PFSK-1 (cell line): Measurements from ENCODE around the gene FBXO42. TPM values are rescaled to one million over a fixed set of nuclear protein-coding genes. Genes with fewer than 3 reads are reported as not detected.

Source experiments
- FOXP2 ChIP-seq: optimal IDR thresholded peaks from 2 replicates; pipeline ENCODE3; 2011; ENCODE audit warnings: borderline replicate concordance, control low read depth, inconsistent platforms; ENCODE audit not compliant: insufficient read depth; ENCODE audit errors: extremely low read length, extremely low read depth
- POLR2AphosphoS5 ChIP-seq: IDR thresholded peaks from 2 replicates; pipeline ENCODE4 v1.6.1; 2012; ENCODE audit warnings: low read depth, mild to moderate bottlenecking, control low read depth, low read length, moderate library complexity
- REST ChIP-seq, 2 experiments: IDR thresholded peaks; 2 replicates each; pipeline versions ENCODE4 v1.6.1 to v1.8.0; 2011 to 2012; ENCODE audit warnings: low read depth in 2 of 2, low read length in 2 of 2, control low read depth in 1 of 2, inconsistent platforms in 1 of 2, mild to moderate bottlenecking in 1 of 2, moderate library complexity in 1 of 2; ENCODE audit not compliant: insufficient read depth in 1 of 2
- SIN3A ChIP-seq: IDR thresholded peaks from 2 replicates; pipeline ENCODE4 v1.6.1; 2012; ENCODE audit warnings: mild to moderate bottlenecking, low read length, moderate library complexity, borderline replicate concordance; ENCODE audit not compliant: insufficient read depth
- TAF1 ChIP-seq: IDR thresholded peaks from 2 replicates; pipeline ENCODE4 v1.6.1; 2012; ENCODE audit warnings: low read length, control low read depth, borderline replicate concordance; ENCODE audit not compliant: insufficient read depth
- polyA plus RNA-seq: library from polyadenylated mRNA; unstranded; fragments of >200 nt; gene quantifications from one replicate; pipeline ENCODE4 v1.2.1, GENCODE V29; 2012; ENCODE audit warnings: low read depth, missing spikeins; ENCODE audit not compliant: insufficient read length

FBXO42 gene
- polyA plus RNA-seq = 17.5 TPM

GRCh38 chr1:16351994-16352841 lies at the start of gene FBXO42:
Gene FBXO42, minus strand, starts transcription at chr1:16352480. Its CDS starts 37,062 bp downstream, at chr1:16315418.
- TF ChIP-seq FOXP2 (peak; percentile 46), POLR2AphosphoS5 (peak; percentile 81), REST (IDR thresholded peaks at IDR 0.05; ENCODE audit: insufficient read depth in 1 of 2, low read depth in 2 of 2, low read length in 2 of 2) (0 out of 4 replicates have a peak, but pooled peaks of 1 of the 2 experiments have one; percentile 13), SIN3A (0 out of 2 replicates have a peak, but pooled peaks have one; percentile 46), TAF1 (peak; percentile 87)

- TF ChIP-seq TAF1 (no peak), SIN3A (no peak), POLR2AphosphoS5 (no peak), REST (IDR thresholded peaks at IDR 0.05; ENCODE audit: insufficient read depth in 1 of 2, low read depth in 2 of 2, low read length in 2 of 2) (no peak), FOXP2 (no peak)
Measured at GRCh38 chr1:16398371-16398953, 46.2 kb upstream of the FBXO42 start.

GRCh38 chr1:16397120-16397519 lies 44.8 kb upstream of the FBXO42 start:
- no peak for TF ChIP-seq SIN3A
- no peak for TF ChIP-seq TAF1
- TF ChIP-seq REST (IDR thresholded peaks at IDR 0.05; ENCODE audit: insufficient read depth in 1 of 2, low read depth in 2 of 2, low read length in 2 of 2) = no peak
- TF ChIP-seq POLR2AphosphoS5 = no peak
- no peak for TF ChIP-seq FOXP2

GRCh38 chr1:16396591-16396990 lies 44.3 kb upstream of the FBXO42 start:
- TF ChIP-seq SIN3A (no peak), POLR2AphosphoS5 (no peak), REST (IDR thresholded peaks at IDR 0.05; ENCODE audit: insufficient read depth in 1 of 2, low read depth in 2 of 2, low read length in 2 of 2) (no peak), TAF1 (no peak), FOXP2 (no peak)
